ENCODE measurements around the gene SYNGR2. TPM values are rescaled to one million over a fixed set of nuclear protein-coding genes. Genes with fewer than 3 reads are reported as not detected.
A peak's percentile ranks its signal among the peaks of the same experiment; 100 is the strongest.

Gene SYNGR2
- total and polyA plus RNA-seq, 2 donors (not counting 1 experiment from before 2014, with no cell fraction given): 15.5 to 23.8 TPM

- H3K9me3 ChIP-seq (ENCODE audit: control insufficient read depth, insufficient read depth, low read depth, low read length): no peaks in the 10 kb centered on the region
- H2AFZ ChIP-seq (ENCODE audit: low read length): no peak overlapping the region
- no peak overlapping the region for H3K9ac ChIP-seq (ENCODE audit: insufficient read depth, low read length)
- TF ChIP-seq CTCF (conservative IDR thresholded peaks at IDR 0.05 in 1 of 2, IDR thresholded peaks at IDR 0.05 in 1 of 2; ENCODE audit: low read depth in 1 of 2, low read length in 2 of 2) (peak in 1 of 2 donors; percentile 56), EZH2 (IDR thresholded peaks at IDR 0.05; ENCODE audit: low read length, missing control alignments) (no peak)
- no peaks in the 10 kb centered on the region for H4K20me1 ChIP-seq (ENCODE audit: control insufficient read depth, extremely low read depth, insufficient read depth, low read length)
- no peak overlapping the region for H3K27ac ChIP-seq (ENCODE audit: insufficient read depth, low read length)
- H3K36me3 ChIP-seq (ENCODE audit: control insufficient read depth, insufficient read depth, low read length): no peaks in the 10 kb centered on the region
- no peak overlapping the region for H3K4me2 ChIP-seq (ENCODE audit: extremely low read depth, insufficient read depth, low read length)
- H3K79me2 ChIP-seq (ENCODE audit: control insufficient read depth, insufficient read depth, low read length): no peaks in the 10 kb centered on the region
- no peaks in the 10 kb centered on the region for H3K4me1 ChIP-seq (ENCODE audit: control insufficient read depth, extremely low read depth, insufficient read depth, low read length)
- H3K27me3 ChIP-seq (ENCODE audit: control insufficient read depth, insufficient read depth, low read length): peaks cover 16% of the 10 kb centered on the region
- peak in 1 of 2 donors; percentile 37 for DNase-seq (ENCODE audit: low read depth in 2 of 2)
- H3K4me3 ChIP-seq (replicated peaks in 1 of 4; ENCODE audit: control extremely low read depth in 1 of 4, insufficient read depth in 1 of 4, low read depth in 3 of 4, low read length in 4 of 4): no peak overlapping the region
These were observed 34.1 kb upstream of the SYNGR2 start for GRCh38 chr17:78133971-78134898.

- TF ChIP-seq EZH2 (IDR thresholded peaks at IDR 0.05; ENCODE audit: low read length, missing control alignments): no peak
- no peak for TF ChIP-seq CTCF (conservative IDR thresholded peaks at IDR 0.05 in 1 of 2, IDR thresholded peaks at IDR 0.05 in 1 of 2; ENCODE audit: low read depth in 1 of 2, low read length in 2 of 2)
- Histone ChIP-seq H3K27me3 (ENCODE audit: control insufficient read depth, insufficient read depth, low read length) (peaks cover 10% of the 10 kb centered on the region), H2AFZ (ENCODE audit: low read length) (no peak overlapping the region)
These were observed 33.4 kb upstream of the SYNGR2 start for GRCh38 chr17:78134899-78135385.

GRCh38 chr17:78135858-78136500, 32.4 kb upstream of the SYNGR2 start:
- H4K20me1 ChIP-seq (ENCODE audit: control insufficient read depth, extremely low read depth, insufficient read depth, low read length): no peaks in the 10 kb centered on the region
- H3K27ac ChIP-seq (ENCODE audit: insufficient read depth, low read length): no peak overlapping the region
- TF ChIP-seq CTCF (conservative IDR thresholded peaks at IDR 0.05 in 1 of 2, IDR thresholded peaks at IDR 0.05 in 1 of 2; ENCODE audit: low read depth in 1 of 2, low read length in 2 of 2) (no peak), EZH2 (IDR thresholded peaks at IDR 0.05; ENCODE audit: low read length, missing control alignments) (no peak)
- no peaks in the 10 kb centered on the region for H3K9me3 ChIP-seq (ENCODE audit: control insufficient read depth, insufficient read depth, low read depth, low read length)
- peaks cover 5% of the 10 kb centered on the region for H3K27me3 ChIP-seq (ENCODE audit: control insufficient read depth, insufficient read depth, low read length)
- H3K36me3 ChIP-seq (ENCODE audit: control insufficient read depth, insufficient read depth, low read length): no peaks in the 10 kb centered on the region
- no peaks in the 10 kb centered on the region for H3K79me2 ChIP-seq (ENCODE audit: control insufficient read depth, insufficient read depth, low read length)
- H3K4me3 ChIP-seq (replicated peaks in 1 of 4; ENCODE audit: control extremely low read depth in 1 of 4, insufficient read depth in 1 of 4, low read depth in 3 of 4, low read length in 4 of 4): no peak overlapping the region
- H3K9ac ChIP-seq (ENCODE audit: insufficient read depth, low read length): no peak overlapping the region
- H3K4me2 ChIP-seq (ENCODE audit: extremely low read depth, insufficient read depth, low read length): no peak overlapping the region
- DNase-seq (ENCODE audit: low read depth in 2 of 2): no peak
- H2AFZ ChIP-seq (ENCODE audit: low read length): no peak overlapping the region
- H3K4me1 ChIP-seq (ENCODE audit: control insufficient read depth, extremely low read depth, insufficient read depth, low read length): no peaks in the 10 kb centered on the region

More at GRCh38 chr17:78134899-78135385, 33.4 kb upstream of the SYNGR2 start:
- Histone ChIP-seq H4K20me1 (ENCODE audit: control insufficient read depth, extremely low read depth, insufficient read depth, low read length) (no peaks in the 10 kb centered on the region), H3K9me3 (ENCODE audit: control insufficient read depth, insufficient read depth, low read depth, low read length) (no peaks in the 10 kb centered on the region), H3K4me2 (ENCODE audit: extremely low read depth, insufficient read depth, low read length) (no peak overlapping the region), H3K4me1 (ENCODE audit: control insufficient read depth, extremely low read depth, insufficient read depth, low read length) (no peaks in the 10 kb centered on the region), H3K36me3 (ENCODE audit: control insufficient read depth, insufficient read depth, low read length) (no peaks in the 10 kb centered on the region), H3K79me2 (ENCODE audit: control insufficient read depth, insufficient read depth, low read length) (no peaks in the 10 kb centered on the region), H3K9ac (ENCODE audit: insufficient read depth, low read length) (no peak overlapping the region), H3K27ac (ENCODE audit: insufficient read depth, low read length) (no peak overlapping the region), H3K4me3 (replicated peaks in 1 of 4; ENCODE audit: control extremely low read depth in 1 of 4, insufficient read depth in 1 of 4, low read depth in 3 of 4, low read length in 4 of 4) (no peak overlapping the region)
- DNase-seq (ENCODE audit: low read depth in 2 of 2): no peak
